Suprapubic skin (tissue), 4 donors: ENCODE results near the gene SPRYD4. TPM values are rescaled to one million over a fixed set of nuclear protein-coding genes. Genes with fewer than 3 reads are reported as not detected.

ENCODE experiments used
- DNase-seq, 2 donors: peaks; one replicate each; pipeline ENCODE4 v3.0.0-alpha.2; 2019; ENCODE audit warnings: low spot score in 2 of 2
- H3K27ac ChIP-seq: fragments of 200-600 bp; sonication (generic); one replicate; pipeline ENCODE4 v1.5.1; 2019
- H3K27me3 ChIP-seq: fragments of 200-600 bp; sonication (generic); one replicate; pipeline ENCODE4 v1.5.1; 2019
- H3K36me3 ChIP-seq: fragments of 200-600 bp; sonication (generic); one replicate; pipeline ENCODE4 v1.5.1; 2019
- H3K4me1 ChIP-seq: fragments of 200-600 bp; sonication (generic); one replicate; pipeline ENCODE4 v1.5.1; 2019
- H3K4me3 ChIP-seq: fragments of 200-600 bp; sonication (generic); one replicate; pipeline ENCODE4 v1.5.1; 2019; ENCODE audit warnings: mild to moderate bottlenecking
- H3K9me3 ChIP-seq: fragments of 200-600 bp; sonication (generic); one replicate; pipeline ENCODE4 v1.5.1; 2019
- CTCF ChIP-seq, 2 donors: fragments of 200-600 bp in 1 of 2; fragments of 450-650 bp in 1 of 2; sonication (generic) in 1 of 2; IDR thresholded peaks; one replicate each; pipeline ENCODE4 v1.5.1; 2016 to 2019; ENCODE audit warnings: antibody characterized with exemption in 2 of 2, mild to moderate bottlenecking in 1 of 2, moderate library complexity in 1 of 2
- EP300 ChIP-seq: sonication (generic); formaldehyde crosslinking; IDR thresholded peaks from one replicate; pipeline ENCODE4 v1.6.1; 2017; ENCODE audit warnings: antibody characterized with exemption
- POLR2A ChIP-seq, 2 donors: fragments of 450-650 bp; IDR thresholded peaks; one replicate each; pipeline ENCODE4 v1.6.1; 2017; ENCODE audit warnings: antibody characterized with exemption in 2 of 2, mild to moderate bottlenecking in 2 of 2, moderate library complexity in 2 of 2
- POLR2AphosphoS5 ChIP-seq, 3 donors: sonication (generic); formaldehyde crosslinking; IDR thresholded peaks; one replicate each; pipeline ENCODE4 v1.6.1; 2017; ENCODE audit warnings: antibody characterized with exemption in 3 of 3
- WGBS: methylation state at CpG from one replicate; pipeline ENCODE4 v1.1.5; 2018; 5-methylcytosine and 5-hydroxymethylcytosine counted together
- total RNA-seq, 4 donors: library from RNA; depleted of rRNA; stranded (reverse); fragments of >200 nt; gene quantifications; one replicate each; pipeline ENCODE4 v1.1.0, GENCODE V29; 2016

Gene SPRYD4
- total RNA-seq, 4 donors from 2014 or later: 2.8 to 4.8 (median 2.9) TPM

GRCh38 chr12:56450241-56450640, 18.1 kb upstream of the SPRYD4 start:
- no peak overlapping the region for H3K27ac ChIP-seq
- 81% methylated on average over 3 of the region's 3 CpGs for WGBS

GRCh38 chr12:56451147-56451546, 17.2 kb upstream of the SPRYD4 start:
- TF ChIP-seq EP300 (no peak), POLR2AphosphoS5 (IDR thresholded peaks at IDR 0.05) (no peak), POLR2A (IDR thresholded peaks at IDR 0.05) (no peak)
- Histone ChIP-seq H3K9me3 (no peaks in the 10 kb centered on the region), H3K4me3 (no peak overlapping the region), H3K4me1 (peaks cover 12% of the 10 kb centered on the region), H3K36me3 (no peaks in the 10 kb centered on the region), H3K27ac (no peak overlapping the region), H3K27me3 (no peaks in the 10 kb centered on the region)
- 89% methylated on average over 5 of the region's 5 CpGs for WGBS
- no peak for DNase-seq

More at GRCh38 chr12:56450241-56450640, 18.1 kb upstream of the SPRYD4 start:
- no peaks in the 10 kb centered on the region for H3K36me3 ChIP-seq
- DNase-seq: no peak
- TF ChIP-seq EP300 (no peak), POLR2A (IDR thresholded peaks at IDR 0.05) (no peak), POLR2AphosphoS5 (IDR thresholded peaks at IDR 0.05) (no peak), CTCF (IDR thresholded peaks at IDR 0.05) (no peak)
- H3K4me1 ChIP-seq: peaks cover 12% of the 10 kb centered on the region
- H3K9me3 ChIP-seq: no peaks in the 10 kb centered on the region
- no peaks in the 10 kb centered on the region for H3K27me3 ChIP-seq
- H3K4me3 ChIP-seq: no peak overlapping the region

- no peak for TF ChIP-seq POLR2AphosphoS5 (IDR thresholded peaks at IDR 0.05)
- TF ChIP-seq EP300: no peak
- no peak for TF ChIP-seq CTCF (IDR thresholded peaks at IDR 0.05)
- no peak for TF ChIP-seq POLR2A (IDR thresholded peaks at IDR 0.05)
Measured at GRCh38 chr12:56454557-56454956, 13.8 kb upstream of the SPRYD4 start, which contains the start of gene MIP. Gene MIP (minus strand): TSS chr12:56454657. CDS start chr12:56454613, 44 bp downstream.

GRCh38 chr12:56457817-56458216, 10.6 kb upstream of the SPRYD4 start:
- Histone ChIP-seq H3K4me3 (no peak overlapping the region), H3K36me3 (no peaks in the 10 kb centered on the region), H3K4me1 (no peaks in the 10 kb centered on the region), H3K9me3 (no peaks in the 10 kb centered on the region), H3K27me3 (no peaks in the 10 kb centered on the region), H3K27ac (no peak overlapping the region)
- 90% methylated on average over 4 of the region's 4 CpGs for WGBS
- no peak for TF ChIP-seq POLR2A (IDR thresholded peaks at IDR 0.05)
- TF ChIP-seq POLR2AphosphoS5 (IDR thresholded peaks at IDR 0.05): no peak
- TF ChIP-seq EP300: no peak
- TF ChIP-seq CTCF (IDR thresholded peaks at IDR 0.05): no peak
- no peak for DNase-seq

More at GRCh38 chr12:56454557-56454956, 13.8 kb upstream of the SPRYD4 start, which contains the start of gene MIP:
- H3K27me3 ChIP-seq: no peaks in the 10 kb centered on the region
- H3K36me3 ChIP-seq: no peaks in the 10 kb centered on the region
- H3K9me3 ChIP-seq: no peaks in the 10 kb centered on the region
- H3K27ac ChIP-seq: no peak within 1 kb of the TSS
- 86% methylated on average over 5 of the region's 5 CpGs for WGBS
- no peak within 1 kb of the TSS for H3K4me3 ChIP-seq
- no peak for DNase-seq
- peaks cover 4% of the 10 kb centered on the region for H3K4me1 ChIP-seq

- Histone ChIP-seq H3K9me3 (no peaks in the 10 kb centered on the region), H3K36me3 (no peaks in the 10 kb centered on the region), H3K27me3 (no peaks in the 10 kb centered on the region), H3K4me1 (peaks cover 4% of the 10 kb centered on the region), H3K4me3 (no peak overlapping the region), H3K27ac (no peak overlapping the region)
- TF ChIP-seq CTCF (IDR thresholded peaks at IDR 0.05) (no peak), POLR2AphosphoS5 (IDR thresholded peaks at IDR 0.05) (no peak), POLR2A (IDR thresholded peaks at IDR 0.05) (no peak), EP300 (no peak)
- no peak for DNase-seq
- 86% methylated on average over 11 of the region's 11 CpGs for WGBS
Measured at GRCh38 chr12:56461235-56462159, 6.9 kb upstream of the SPRYD4 start.
